Globus pallidus (tissue), 1 donor: Measurements from ENCODE around the gene MAGI3.
"Not testable (repeated sequence)": the region's sequence is repeated elsewhere in the genome, so short reads cannot be mapped to it uniquely, and the experiment has no call there.

Experiments used
- DNase-seq: peaks from one replicate; pipeline ENCODE4 v3.0.0-alpha.2; 2015; ENCODE audit warnings: low spot score

MAGI3 gene

DNA sequence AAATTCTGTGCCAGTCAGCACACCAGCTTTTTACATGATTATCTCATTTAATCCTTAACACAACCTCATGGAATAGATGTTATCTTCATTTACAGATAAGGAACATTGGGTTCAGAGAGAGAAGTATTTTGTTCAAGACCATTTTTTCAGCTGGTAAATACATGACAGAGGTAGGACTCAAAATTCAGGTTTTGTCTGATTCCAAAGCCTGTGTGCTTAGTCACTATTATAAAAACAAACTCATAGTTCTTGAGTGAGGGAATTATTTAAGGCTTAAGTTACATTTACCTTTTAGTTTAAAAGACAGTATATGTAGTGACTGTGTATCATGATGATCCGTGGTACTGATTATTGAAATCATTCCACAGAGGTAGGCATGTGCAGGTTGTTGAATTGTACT, 125.2 kb downstream of the MAGI3 start:
- no peak for DNase-seq

DNA sequence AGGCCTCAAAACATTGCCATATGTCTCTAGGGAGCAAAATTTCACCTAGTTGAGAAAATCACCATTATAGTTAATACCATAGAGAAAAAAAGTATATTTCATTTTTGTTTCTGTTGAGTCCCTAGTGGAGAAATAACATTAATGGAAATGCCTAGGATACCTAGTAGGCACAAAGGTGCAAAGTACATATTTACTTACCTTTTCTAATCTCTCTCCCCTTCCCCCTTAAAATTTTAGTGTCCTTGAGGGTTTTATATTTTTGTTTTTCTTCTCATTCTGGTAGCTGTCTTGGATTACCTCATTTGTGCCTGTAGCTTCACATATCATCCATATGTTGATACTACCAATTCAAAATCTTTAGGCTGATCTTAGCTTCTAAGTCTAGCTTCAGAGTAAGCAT, 127.0 kb downstream of the MAGI3 start:
- DNase-seq = no peak

DNA sequence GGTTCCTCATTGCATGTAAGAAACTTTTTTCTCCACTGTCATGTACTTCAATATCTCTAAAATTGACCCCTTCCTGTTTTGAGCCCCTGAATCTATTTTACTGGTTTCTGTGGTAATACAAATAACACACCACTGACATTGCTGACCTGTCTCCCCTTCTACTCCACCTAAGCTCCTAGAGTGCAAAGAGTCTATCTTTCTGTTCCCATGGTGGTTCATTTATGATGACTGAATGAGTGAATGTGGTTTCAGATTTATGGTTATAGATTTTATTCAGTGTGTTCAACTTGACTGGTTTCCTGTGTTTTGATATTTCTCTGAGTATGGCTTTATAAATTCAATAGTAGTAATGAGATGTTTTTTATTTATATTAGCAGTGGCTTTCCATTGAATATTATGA, 127.7 kb downstream of the MAGI3 start:
- no peak for DNase-seq

DNA sequence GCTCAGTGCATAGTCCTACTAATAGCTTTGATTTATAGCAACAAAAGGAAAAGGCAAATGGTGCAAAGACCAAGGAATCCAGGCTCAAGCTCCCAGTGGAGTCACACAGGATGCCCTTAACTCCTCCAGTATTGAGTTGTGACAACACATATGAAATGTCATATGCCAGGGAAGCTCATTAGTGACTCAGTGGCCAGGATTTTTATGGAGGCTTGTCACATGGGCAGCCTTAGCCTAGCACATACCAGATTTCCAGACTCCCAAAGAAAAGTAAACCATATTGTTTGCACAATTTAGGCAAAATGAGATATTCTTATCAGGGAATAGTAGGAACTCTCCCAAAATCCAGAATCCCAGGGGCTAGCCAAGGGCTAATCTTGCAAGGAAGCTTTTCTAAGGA, 129.2 kb downstream of the MAGI3 start:
- no peak for DNase-seq

DNA sequence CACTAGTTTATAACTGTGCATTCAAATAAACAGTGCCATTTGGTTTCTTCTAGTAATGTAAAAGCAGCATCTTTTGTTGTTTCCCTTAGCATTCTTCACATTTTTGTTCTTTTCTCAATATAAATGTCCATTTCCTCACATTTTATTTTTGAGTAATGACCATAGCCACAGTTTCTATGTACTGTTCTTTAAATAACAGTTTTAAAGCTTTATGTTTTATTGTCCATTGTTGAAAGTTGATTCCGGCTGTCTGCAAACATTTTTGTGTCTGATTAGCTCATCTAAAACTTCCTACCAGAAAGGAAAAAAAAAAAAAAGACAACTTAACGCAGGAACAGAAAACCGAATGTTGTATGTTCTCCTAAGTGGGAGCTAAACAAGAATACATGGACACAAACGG, 139.7 kb downstream of the MAGI3 start:
- no peak for DNase-seq

DNA sequence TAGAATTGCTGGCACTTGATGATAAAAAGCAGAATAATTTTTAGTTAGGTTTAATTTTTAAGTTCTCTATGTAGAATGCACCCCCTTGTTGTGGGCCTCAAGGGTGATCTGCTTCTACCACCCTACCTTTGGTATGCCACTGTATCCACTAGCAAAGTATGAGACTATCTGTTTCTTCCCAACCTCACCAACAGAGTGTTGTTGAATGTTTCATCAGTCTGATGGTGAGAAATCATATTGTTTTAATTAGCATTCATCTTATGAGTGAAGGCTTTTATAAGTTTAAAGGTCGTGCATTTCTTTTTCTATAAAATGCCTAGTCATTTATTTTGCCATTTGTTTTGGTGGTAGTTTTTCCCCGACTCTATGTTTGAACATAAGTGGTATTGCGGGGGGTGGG, 141.0 kb downstream of the MAGI3 start:
- DNase-seq = no peak

DNA sequence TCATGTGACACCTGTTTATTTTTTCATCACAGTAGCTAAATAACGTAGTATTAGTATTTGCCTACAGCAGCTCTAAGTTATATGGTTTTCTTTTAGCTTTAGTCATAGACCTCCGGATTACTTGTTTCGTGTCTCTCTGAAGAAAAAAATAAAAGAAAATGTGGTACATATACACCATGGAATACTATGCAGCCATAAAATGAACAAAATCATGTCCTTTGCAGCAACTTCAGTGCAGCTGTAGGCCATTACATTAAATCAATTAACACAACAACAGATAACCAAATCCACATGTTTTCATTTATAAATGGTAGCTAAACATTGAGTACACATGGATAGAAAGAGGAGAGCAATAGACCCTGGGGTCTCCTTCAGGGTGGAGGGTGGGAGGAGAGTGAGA, 142.7 kb downstream of the MAGI3 start:
- DNase-seq = no peak

DNA sequence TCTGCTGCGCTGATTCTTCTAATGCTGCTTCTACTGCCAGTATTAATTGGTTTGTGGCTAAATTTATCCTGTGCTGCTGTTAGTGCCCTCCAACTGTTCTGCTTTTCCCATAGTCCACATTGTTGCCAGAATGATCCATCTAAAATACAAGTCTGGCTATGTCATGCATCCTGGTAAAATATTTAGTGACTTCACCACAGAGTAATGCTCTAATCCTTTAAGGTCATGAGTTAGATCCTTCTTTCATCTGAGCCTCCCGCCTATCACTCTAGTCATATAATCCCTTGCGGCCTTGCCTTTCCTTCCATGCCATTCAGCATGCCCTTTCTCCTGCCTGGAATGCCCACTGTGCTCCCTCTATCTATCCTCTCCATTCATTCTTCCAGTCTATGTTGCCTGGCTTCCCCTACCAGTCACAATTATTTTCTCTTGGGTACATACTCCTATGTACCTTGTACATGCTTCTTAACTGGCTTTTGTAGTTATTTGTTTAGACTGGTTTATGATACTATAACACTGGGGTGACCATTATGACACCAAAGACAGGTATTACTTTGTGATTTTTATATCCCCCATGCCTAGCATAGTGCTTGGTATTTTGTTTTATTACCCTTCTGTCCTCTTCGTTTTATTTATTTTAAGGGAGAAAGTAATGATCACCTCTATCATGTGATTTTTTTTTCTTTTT, 144.0 kb downstream of the MAGI3 start:
- no peak for DNase-seq

DNA sequence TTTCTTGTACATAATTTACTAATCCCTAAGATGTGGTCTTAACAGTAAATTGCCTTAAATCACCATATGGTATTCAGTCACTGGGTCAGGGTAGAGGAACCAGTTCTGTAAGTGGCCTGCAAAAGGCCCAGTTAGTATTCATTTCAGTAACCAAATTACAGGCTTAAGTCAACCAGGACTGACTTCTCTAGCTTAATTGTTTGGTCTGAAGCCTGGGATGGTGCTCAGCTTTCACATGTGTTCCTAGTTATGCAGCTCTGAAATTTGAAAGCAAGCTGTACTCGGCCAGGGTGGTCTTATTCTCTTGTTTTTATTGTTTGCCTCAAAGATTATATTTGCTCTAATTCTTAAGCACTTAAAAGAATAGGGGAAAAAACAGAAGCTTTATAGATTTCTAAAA, 144.6 kb downstream of the MAGI3 start:
- no peak for DNase-seq

DNA sequence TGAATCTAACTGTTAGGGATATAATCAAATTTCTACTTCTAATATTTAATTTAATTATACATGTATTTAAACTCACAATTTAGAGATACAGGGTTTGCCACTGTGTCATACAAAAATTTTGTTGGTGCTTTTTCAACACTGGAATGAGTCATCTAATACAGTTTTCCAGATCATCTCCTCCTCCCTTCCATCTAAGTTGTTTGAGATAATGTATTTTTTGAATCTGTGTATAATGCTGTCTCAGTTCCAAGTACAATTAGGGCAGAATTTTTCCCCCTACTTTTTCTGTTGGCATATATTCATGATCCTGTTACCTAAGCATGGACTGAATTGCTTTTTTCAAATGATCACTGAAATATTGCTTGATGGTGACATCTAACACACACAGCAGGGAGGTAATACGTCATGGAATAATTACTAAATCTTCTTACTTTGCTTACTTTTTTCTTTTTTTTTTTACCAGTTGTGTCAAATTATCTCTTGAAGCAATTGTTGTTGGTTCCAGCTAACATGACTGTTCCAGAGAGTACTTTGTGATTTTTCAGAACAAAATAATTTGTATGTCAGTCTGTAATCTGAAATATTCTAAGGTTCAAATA, 146.0 kb downstream of the MAGI3 start:
- DNase-seq = no peak

DNA sequence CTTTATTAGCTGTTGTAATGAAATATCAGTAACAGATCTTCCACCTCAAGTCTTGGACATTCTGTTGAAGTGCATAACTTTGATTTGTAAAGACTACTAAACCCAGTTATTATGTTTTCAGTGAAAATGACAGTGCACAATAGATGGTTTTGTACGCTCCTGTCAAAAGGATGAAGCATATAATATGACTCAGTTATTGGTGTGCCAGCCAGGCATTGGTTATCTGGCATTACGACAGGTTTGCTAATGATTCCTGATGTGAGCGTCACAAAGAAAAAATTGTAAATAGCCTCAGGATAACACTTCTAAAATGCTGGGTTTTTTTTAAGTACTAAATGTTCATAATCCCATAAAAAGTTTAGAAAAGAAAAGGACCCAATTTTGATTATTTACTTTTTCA, 147.9 kb downstream of the MAGI3 start:
- DNase-seq = no peak

DNA sequence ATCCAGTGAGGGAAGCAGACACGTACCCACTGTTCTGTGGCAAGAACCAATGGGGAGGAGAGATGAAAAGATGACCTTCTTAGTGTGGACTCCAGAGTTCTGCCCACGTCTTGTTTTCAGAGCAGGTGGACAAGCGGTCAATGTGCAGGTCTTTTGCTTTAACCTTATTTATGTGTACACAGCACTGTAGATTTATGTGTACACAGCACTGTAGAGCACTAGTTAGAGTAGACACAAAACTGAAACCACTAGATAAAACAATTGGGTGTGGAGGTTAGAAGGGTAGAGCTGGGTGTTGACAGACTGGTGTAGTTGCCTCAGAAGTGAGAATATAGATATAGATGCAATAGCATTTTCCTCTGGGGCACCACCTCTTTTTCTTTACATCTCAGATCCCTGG, 150.0 kb downstream of the MAGI3 start:
- no peak for DNase-seq

DNA sequence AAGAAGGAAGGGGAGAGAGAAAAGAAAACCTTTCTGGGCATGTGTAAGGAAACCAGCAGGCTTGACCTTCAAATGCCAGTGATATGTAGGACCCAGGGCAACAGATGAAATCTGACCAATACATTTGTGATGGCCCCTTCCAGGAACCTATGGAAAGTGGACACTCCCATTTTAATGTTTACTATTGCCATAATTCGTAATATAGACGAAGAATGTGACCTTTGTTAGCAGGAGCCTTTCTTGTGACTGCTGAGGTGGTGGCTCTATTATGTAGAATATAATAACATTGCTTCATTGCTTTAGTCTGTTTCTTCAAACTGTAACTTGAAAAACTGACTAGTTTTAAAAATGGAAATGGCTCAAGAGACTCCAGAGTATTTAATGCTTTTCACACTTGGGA, 150.8 kb downstream of the MAGI3 start:
- DNase-seq = no peak

DNA sequence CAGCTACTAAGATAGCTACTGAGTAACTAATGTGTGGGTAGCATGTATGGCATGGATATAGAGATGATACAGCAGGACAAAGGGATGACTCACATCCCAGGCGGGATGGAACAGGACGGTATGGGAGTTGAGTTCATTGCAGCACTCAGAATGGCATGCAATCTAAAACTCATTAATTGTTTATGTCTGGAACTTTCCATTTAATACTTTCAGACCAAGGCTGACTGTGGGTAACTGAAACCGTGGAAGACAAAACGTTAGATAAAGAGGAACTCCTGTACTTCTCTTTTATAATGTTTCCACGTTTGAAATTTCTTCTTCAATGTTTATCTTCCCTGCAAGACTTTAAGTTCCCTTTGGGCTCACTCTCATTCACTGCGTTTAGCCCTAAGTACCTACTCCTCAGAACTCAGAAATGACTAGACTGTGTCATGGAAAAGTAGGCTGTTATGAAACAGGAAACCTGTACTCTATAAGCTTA, 151.9 kb downstream of the MAGI3 start:
- no peak for DNase-seq

DNA sequence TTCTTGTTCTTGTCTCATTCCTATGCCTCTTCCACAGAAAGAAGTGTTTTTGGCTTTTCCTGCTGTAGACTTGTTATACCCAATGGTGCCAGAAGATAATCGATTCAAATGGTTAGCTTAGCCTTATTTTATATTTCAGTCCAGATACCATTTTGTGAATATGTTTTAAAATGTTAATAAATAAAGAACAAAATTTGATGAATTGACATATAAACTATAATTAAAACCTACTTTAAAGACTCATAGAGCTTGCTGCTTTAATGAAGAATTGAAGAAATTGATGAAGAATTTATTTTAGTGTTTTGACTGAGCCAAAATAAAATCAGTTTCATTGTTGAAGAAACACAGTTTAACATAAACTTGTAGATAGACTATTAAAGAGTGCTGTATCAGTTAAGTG, 152.8 kb downstream of the MAGI3 start:
- DNase-seq = no peak

DNA sequence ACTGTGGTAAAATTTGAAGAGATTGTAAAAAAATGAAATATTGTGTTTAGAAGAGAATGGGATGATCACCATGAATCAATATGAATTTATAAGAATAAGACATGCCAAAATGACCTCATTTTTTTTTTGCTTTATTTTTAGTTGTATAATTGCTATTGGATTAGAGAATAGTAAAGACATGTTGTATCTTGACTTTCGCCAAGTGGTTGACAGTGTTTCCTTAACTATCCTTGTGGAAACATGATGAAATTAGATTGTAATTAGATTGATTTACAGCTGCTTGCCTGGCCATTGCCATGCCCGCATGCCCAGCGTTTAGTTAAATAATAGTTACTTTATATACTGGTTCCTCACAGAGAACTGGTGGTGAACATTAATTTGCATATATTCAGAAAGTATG, 154.9 kb downstream of the MAGI3 start:
- DNase-seq = no peak

DNA sequence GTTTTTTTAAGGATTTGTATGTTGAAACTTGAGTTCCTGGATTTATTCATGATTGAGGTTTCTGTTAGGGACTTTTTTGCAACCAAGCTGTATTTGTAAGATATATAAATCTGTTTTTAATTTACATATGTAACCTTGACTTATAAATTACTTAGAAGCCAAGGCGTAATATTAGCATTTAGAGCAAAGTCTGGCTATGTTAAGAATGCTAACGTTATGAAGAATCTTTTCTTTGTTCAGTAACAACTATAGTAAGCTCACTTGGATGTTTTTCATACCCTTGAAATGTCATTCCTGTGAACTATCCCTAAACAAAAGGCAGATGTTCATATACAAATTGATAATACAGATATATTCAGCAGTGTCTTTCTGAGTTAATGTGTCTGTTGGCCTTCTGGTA, 155.3 kb downstream of the MAGI3 start:
- DNase-seq = no peak

DNA sequence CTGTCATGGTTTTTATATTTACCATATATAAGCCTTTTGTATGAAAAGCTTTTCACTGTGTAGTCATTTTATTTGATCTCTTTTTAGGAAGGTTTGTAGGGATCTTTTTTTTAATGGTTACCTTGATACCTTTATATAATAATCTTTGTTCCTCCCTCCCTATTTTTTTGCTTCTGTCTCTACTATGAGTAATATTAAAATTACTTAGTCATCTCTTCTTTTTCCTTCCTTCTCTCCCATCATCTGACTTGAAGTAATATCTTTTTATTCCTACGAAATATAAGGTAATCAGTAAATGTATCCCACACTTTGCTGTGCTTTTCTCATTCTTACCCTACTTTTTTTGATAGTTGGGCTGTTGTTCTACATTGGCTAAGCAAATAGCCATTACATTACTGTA, 161.4 kb downstream of the MAGI3 start:
- no peak for DNase-seq

DNA sequence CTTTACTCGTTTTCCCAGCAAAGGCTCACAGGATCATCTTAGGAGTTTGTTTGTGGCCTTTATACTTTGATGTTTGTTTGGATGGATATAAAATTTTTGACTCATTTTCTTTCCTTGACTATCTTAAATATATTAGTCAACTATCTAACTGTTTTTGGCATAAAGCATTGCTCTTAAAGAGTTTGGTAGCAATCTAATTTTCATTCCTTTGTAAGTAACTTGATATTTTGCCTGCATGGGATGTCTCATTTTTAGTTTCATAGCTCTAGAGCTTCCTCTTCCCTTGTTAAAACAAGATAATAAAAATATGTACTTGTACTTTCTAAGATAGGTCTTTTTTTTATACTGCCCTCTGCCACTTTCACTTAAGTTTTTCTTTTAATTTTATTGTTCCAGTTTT, 161.9 kb downstream of the MAGI3 start:
- no peak for DNase-seq

DNA sequence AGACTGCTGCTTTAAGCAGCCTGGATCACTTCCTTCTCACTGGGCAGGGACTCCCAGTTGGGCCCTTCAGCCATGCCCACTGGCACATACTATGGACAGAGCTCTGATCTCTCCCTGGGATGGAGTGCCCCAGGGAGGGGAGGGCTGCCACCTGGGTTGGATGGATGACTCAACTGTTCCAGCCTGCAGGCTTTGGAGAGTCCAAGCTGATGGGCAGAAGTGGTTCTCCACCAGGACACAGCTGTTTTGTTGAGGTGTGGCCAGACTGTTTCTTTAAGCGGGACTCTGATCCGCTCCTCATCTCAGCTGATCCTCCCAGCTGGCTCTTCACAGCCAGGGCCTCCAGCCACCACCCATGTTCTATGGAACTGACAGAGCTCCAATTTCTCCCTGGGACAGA, 166.9 kb downstream of the MAGI3 start:
- no peak for DNase-seq

DNA sequence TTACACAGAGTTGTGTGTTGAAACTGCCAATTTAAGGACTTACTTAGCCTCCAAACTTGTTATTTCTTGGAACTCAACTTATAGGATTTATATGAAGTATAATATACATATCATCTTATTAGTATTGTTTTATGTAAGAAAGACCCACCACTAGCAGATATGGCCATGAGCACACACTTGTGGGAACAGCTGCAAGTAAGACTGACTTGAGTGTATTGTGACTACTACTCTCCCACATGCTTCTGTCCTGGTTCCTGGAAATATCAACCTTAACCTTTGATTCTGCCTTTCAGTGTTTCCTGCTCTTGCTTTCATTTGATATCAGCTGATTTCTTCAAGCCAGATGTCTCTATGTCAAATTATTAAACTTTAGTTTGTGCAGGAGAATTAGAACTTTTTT, 175.3 kb downstream of the MAGI3 start:
- no peak for DNase-seq

DNA sequence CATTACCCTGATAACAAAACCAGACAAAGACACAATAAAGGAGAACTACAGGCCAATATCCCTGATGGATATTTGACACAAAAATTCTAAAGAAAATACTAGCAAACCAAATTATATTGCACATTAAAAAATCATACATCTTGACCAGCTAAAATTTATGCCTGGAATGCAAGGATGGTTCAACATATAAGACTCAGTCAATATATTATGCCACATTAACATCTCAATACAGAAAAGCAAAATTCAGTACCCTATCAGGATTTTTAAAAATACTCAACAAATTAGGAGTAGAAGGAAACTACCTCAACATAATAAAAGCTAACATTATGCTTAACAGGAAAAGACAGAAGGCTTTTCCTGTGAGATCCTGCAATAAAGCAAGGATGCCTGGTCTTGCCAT, 177.1 kb downstream of the MAGI3 start:
- no peak for DNase-seq

DNA sequence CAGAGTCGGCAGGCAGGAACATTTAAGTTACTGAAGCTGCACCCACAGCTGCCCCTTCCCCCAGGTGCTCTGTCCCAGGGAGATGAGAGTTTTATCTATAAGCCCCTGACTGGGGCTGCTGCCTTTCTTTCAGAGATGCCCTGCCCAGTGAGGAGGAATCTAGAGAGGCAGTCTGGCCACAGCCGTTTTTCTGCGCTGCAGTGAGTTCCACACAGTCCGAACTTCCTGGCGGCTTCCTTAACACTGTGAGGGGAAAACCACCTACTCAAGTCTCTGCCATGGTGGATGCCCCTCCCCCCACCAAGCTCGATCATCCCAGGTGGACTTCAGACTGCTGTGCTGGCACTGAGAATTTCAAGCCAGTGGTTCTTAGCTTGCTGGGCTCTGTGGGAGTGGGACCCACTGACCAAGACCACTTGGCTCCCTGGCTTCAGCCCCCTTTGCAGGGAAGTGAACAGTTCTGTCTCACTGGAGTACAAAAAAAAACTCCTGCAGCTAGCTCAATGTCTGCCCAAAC, 185.5 kb downstream of the MAGI3 start:
- not testable (repeated sequence) for DNase-seq

DNA sequence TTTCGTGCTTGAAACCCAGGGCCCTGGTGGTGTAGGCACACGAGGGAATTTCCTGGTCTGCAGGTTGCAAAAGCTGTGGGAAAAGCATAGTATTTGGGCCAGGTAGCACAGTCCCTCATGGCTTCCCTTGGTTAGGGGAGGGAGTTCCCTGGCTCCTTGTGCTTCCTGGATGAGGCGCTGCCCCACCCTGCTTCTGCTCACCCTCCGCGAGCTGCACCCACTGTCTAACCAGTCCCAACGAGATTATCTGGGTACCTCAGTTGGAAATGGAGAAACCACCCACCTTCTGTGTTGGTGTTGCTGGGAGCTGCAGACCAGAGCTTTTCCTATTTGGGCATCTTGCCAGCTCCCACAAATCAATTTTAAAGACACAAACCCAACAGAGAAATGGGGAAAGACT, 186.0 kb downstream of the MAGI3 start:
- no peak for DNase-seq
